Prostate gland (tissue), 2 donors: Measurements from ENCODE around the gene DSCAM. TPM values are rescaled to one million over a fixed set of nuclear protein-coding genes. Genes with fewer than 3 reads are reported as not detected.

Source experiments
- DNase-seq: peaks from one replicate; pipeline ENCODE4 v3.0.0-alpha.2; 2019; ENCODE audit warnings: low spot score
- H3K27ac ChIP-seq, 2 donors: fragments of 200-600 bp; sonication (generic); 2 replicates each; pipeline ENCODE4 v1.5.1; 2017 to 2019
- H3K27me3 ChIP-seq: fragments of 200-600 bp; sonication (generic); replicated peaks from 2 replicates; pipeline ENCODE4 v1.5.1; 2019; ENCODE audit not compliant: insufficient read depth
- H3K36me3 ChIP-seq, 2 donors: fragments of 200-600 bp; sonication (generic); 1 replicate in 1 of 2; 2 replicates in 1 of 2; pipeline versions ENCODE4 v1.5.1 to v1.8.1; 2017 to 2019
- H3K4me1 ChIP-seq: fragments of 200-600 bp; sonication (generic); replicated peaks from 2 replicates; pipeline ENCODE4 v1.5.1; 2019
- H3K4me3 ChIP-seq, 2 donors: fragments of 200-600 bp; sonication (generic); 2 replicates each; pipeline ENCODE4 v1.5.1; 2017 to 2019
- H3K9me3 ChIP-seq: fragments of 200-600 bp; sonication (generic); 2 replicates; pipeline ENCODE4 v1.5.1; 2017
- CTCF ChIP-seq, 4 experiments: fragments of 200-600 bp in 2 of 4; fragments of 450-650 bp in 2 of 4; sonication (generic) in 2 of 4; IDR thresholded peaks; 1 replicate in 3 of 4; 2 replicates in 1 of 4; pipeline ENCODE4 v1.5.1; 2016 to 2019; ENCODE audit warnings: antibody characterized with exemption in 4 of 4, mild to moderate bottlenecking in 2 of 4, moderate library complexity in 2 of 4
- POLR2A ChIP-seq: fragments of 450-650 bp; IDR thresholded peaks from one replicate; pipeline ENCODE4 v1.6.1; 2016; ENCODE audit warnings: antibody characterized with exemption, mild to moderate bottlenecking
- POLR2AphosphoS5 ChIP-seq: sonication (generic); formaldehyde crosslinking; IDR thresholded peaks from one replicate; pipeline ENCODE4 v1.6.1; 2017; ENCODE audit warnings: antibody characterized with exemption
- WGBS: methylation state at CpG from one replicate; pipeline ENCODE4 v1.1.5; 2018; 5-methylcytosine and 5-hydroxymethylcytosine counted together
- intact Hi-C: fragments of 100-400 bp; cut with DNase I; formaldehyde crosslinking; loops from one replicate; pipeline ENCODE4 v1.14.2; 2022
- total RNA-seq, 2 donors: library from RNA; depleted of rRNA; stranded (reverse); fragments of >200 nt; gene quantifications; one replicate each; pipeline ENCODE4 v1.1.0, GENCODE V29; 2016

DSCAM gene
- total RNA-seq, 2 donors from 2014 or later = under 0.01 to 1.6 TPM

- intact Hi-C loops = loop anchor here (10.0 kb wide), 1 partner anchor 376 kb away; no protein-coding TSS in a partner anchor
- no peaks in the 10 kb centered on the region for H3K27me3 ChIP-seq
- no peaks in the 10 kb centered on the region for H3K9me3 ChIP-seq
- no peak overlapping the region for H3K4me3 ChIP-seq
- DNase-seq = no peak
- WGBS = 59% methylated on average over 15 of the region's 15 CpGs
- H3K36me3 ChIP-seq = no peaks in the 10 kb centered on the region
- no peak for TF ChIP-seq POLR2AphosphoS5
- no peak for TF ChIP-seq CTCF (IDR thresholded peaks at IDR 0.05)
- no peak for TF ChIP-seq POLR2A
- H3K27ac ChIP-seq = no peak overlapping the region
- H3K4me1 ChIP-seq = no peaks in the 10 kb centered on the region
These were observed 6.4 kb downstream of the DSCAM start for GRCh38 chr21:40840401-40841125.

DNA sequence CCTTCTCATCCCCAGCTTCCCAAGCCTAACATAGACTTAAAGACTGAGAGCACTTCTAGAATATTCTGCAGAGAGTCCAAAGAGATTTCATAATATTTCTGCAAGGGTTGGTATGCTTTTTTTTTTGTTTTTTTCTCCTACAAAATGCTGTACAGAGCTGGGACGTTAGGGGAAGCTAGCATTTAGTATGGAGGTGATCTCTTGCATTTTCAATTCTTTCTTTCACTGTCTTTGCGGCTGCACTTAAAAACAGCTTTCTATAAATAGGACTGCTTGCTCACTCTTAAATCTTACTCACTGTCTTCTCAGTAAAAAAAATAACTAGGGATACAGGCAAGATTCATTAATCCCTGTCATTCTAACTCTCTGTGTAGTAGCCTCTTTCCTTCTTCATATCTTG is 7.4 kb downstream of the DSCAM start:
- intact Hi-C loops = no loop called here
- Histone ChIP-seq H3K4me3 (no peak overlapping the region), H3K27ac (no peak overlapping the region), H3K36me3 (no peaks in the 10 kb centered on the region), H3K4me1 (no peaks in the 10 kb centered on the region), H3K9me3 (no peaks in the 10 kb centered on the region), H3K27me3 (no peaks in the 10 kb centered on the region)
- 73% methylated on average over 2 of the region's 2 CpGs for WGBS
- TF ChIP-seq POLR2A (no peak), POLR2AphosphoS5 (no peak), CTCF (IDR thresholded peaks at IDR 0.05) (no peak)
- DNase-seq = no peak

GRCh38 chr21:40837456-40837855 is 9.5 kb downstream of the DSCAM start:
- DNase-seq = no peak
- WGBS = 34% methylated on average over 5 of the region's 5 CpGs
- intact Hi-C loops = no loop called here

DNA sequence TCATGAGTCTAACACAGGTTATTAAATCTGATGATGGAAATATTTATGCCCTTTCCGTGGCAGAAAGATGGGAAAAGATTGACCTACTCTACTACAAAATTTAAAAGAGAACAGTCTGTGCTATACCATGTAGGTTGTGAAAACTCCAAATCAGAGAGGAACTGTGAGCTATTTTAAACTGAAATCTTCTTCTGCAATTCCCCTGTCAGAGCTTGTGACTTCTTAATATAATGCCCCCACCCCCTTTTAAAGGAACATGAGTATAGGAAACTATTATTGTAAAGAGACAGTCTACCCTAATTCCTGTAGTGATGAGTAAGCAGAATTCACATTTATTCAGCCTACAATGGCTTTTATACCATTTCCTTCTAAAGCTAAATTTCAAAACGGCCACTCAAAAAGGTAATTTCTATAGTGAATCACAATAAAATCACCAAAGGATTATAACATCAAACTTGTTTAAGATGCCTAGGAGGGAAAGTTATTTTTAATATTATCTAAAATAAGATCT is 11.7 kb downstream of the DSCAM start:
- H3K4me1 ChIP-seq = no peaks in the 10 kb centered on the region
- no peaks in the 10 kb centered on the region for H3K36me3 ChIP-seq
- no peaks in the 10 kb centered on the region for H3K9me3 ChIP-seq
- TF ChIP-seq CTCF (IDR thresholded peaks at IDR 0.05) (no peak), POLR2AphosphoS5 (no peak), POLR2A (no peak)
- 39% methylated on average over 2 of the region's 2 CpGs for WGBS
- no peak for DNase-seq
- H3K27ac ChIP-seq = no peak overlapping the region
- no peaks in the 10 kb centered on the region for H3K27me3 ChIP-seq
- intact Hi-C loops = no loop called here
- no peak overlapping the region for H3K4me3 ChIP-seq

More at GRCh38 chr21:40837456-40837855, 9.5 kb downstream of the DSCAM start:
- Histone ChIP-seq H3K27me3 (no peaks in the 10 kb centered on the region), H3K27ac (no peak overlapping the region), H3K9me3 (no peaks in the 10 kb centered on the region), H3K4me1 (no peaks in the 10 kb centered on the region), H3K36me3 (no peaks in the 10 kb centered on the region), H3K4me3 (no peak overlapping the region)
- TF ChIP-seq POLR2AphosphoS5 (no peak), CTCF (IDR thresholded peaks at IDR 0.05) (no peak), POLR2A (no peak)

- no peak overlapping the region for H3K4me3 ChIP-seq
- no peaks in the 10 kb centered on the region for H3K9me3 ChIP-seq
- H3K27ac ChIP-seq = no peak overlapping the region
- TF ChIP-seq POLR2AphosphoS5 = no peak
- no peak for TF ChIP-seq CTCF (IDR thresholded peaks at IDR 0.05)
- TF ChIP-seq POLR2A = no peak
- intact Hi-C loops = no loop called here
- no peak for DNase-seq
- H3K27me3 ChIP-seq = no peaks in the 10 kb centered on the region
- no peaks in the 10 kb centered on the region for H3K4me1 ChIP-seq
- no peaks in the 10 kb centered on the region for H3K36me3 ChIP-seq
- 87% methylated on average over 6 of the region's 6 CpGs for WGBS
These were observed 13.8 kb downstream of the DSCAM start for GRCh38 chr21:40833184-40833583.
